Erythroblast (primary cell): Measurements from ENCODE around the gene MCF2L2.

Experiments used
- GATA1 ChIP-seq: IDR thresholded peaks from 2 replicates; pipeline ENCODE4 v1.6.1; 2011; ENCODE audit warnings: low read depth, mild to moderate bottlenecking, control low read depth, low read length, moderate library complexity
- POLR2A ChIP-seq: IDR thresholded peaks from 2 replicates; pipeline ENCODE4 v1.6.1; 2011; ENCODE audit warnings: mild to moderate bottlenecking, low read length

GRCh38 chr3:183265834-183266417, 162.5 kb downstream of the MCF2L2 start:
- TF ChIP-seq POLR2A: no peak
- TF ChIP-seq GATA1: no peak
